GM19452 (cell line): Measurements from ENCODE around the gene LARP4B.

Experiments used
- ATAC-seq: cut with Tn5 transposase; IDR thresholded peaks from one replicate; pipeline ENCODE4 v1.9.1; 2021; ENCODE audit not compliant: unreplicated experiment

LARP4B gene

DNA sequence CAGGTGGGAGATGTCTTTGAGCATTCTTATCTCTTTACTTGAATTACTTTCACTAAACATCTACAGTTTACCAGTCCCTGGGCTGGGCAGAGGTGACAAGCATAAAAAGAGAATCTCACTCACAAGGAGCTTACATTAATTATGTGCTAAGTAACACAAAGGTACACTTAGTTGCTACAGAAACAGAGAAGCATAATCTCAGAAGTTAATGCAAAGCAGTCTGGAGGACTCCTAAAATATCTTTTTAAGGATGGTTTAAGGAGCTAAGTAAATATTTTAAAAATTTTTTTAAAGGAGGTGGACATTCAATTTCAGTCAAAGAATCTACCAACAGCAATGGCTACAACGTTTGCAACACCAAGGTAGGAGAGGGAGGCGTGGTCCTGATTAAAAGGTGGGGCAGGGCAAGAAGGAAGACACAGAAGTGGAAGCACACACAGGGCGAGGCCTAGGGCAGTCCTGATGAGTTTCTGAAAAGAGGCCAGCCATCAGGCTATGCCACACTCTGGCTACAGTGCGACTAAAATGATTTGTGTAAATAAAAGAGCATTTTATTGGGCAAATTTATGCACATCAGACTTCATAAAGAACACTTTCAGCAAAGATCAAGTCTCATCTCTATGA, 5.3 kb downstream of the LARP4B start:
- no peak for ATAC-seq

DNA sequence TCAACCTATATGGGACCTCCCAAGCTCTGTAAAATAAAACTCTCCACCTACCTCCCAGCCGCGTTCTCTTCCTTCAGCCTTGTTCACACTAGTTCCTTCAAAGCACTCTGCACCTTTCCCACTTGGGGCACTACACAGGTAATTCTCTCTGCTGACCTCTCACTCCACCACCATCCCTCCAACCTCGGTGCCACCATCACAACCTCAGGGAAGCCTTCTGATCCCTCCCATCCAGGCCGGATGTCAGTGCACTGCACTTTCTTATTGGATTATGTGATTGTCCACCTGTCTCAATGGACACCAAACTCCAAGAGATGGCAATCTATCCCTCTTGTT, 7.0 kb downstream of the LARP4B start:
- ATAC-seq, result no peak

- ATAC-seq, result no peak
These were observed 7.5 kb downstream of the LARP4B start for GRCh38 chr10:923844-924523.

DNA sequence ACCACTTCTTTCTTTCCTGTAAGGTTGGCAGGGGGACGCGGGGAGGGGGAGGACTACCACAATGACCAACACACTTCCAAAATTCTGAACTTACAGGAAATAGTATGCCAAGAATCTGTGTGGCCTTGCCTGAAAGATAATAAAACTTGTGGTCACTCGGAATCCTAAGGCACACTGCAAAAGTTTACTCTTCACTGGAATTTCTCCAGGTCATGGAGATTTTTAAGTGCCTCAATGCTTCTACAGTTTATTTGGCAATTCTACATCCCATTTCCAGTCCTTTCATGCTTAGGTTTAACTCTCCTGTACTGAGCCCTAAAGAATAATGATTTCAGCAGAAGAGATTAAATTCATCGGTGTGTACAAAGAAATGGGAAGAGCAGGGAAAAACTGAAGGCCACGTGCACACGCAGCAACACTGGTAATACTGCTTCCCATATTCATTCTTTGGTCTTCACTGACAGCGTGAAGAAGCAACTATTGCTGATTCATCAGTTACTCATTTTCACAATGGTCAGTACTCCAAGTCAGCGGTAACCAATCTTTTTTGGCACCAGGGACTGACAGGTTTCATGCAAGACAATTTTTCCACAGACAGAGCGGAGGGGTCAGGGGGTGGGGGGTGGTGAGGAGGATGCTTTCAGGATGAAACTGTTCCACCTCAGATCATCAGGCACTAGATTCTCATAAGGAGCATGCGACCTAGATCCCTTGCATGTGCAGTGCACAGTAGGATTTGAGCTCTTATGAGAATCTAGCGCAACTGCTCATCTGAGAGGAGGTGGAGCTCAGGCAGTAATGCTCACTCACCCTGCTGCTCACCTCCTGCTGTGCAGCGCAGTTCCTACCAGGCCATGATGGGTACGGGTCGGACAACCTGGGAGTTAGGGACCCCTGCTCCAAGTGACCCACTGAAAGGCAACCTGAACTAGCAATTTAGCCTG, 9.8 kb downstream of the LARP4B start:
- no peak for ATAC-seq

- ATAC-seq, result no peak
These were observed 11.1 kb downstream of the LARP4B start for GRCh38 chr10:920450-920849.

DNA sequence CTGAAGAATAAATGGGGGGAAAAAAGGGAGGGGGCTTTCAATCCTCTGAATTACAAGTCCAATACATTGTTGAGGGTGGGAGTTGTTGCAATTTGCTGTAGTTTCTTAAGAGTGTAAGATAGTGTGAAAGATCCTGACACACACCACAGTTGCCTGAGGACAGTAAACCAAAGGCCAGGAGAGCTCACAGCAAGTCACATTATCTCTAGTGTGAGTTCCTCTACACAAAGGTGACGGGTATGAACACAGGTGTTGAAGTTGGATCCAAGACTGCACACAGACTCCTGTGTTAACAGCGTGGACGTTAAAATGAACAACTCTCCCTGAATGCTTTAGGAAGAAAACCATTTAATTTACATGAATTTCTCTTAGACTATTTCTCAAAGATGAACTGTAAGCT, 12.0 kb downstream of the LARP4B start:
- ATAC-seq, result no peak

- no peak for ATAC-seq
These were observed 13.5 kb downstream of the LARP4B start for GRCh38 chr10:917999-918398.

- ATAC-seq, result no peak
These were observed 14.1 kb downstream of the LARP4B start for GRCh38 chr10:917416-917720.

- no peak for ATAC-seq
These were observed 14.6 kb downstream of the LARP4B start for GRCh38 chr10:916716-917415.

DNA sequence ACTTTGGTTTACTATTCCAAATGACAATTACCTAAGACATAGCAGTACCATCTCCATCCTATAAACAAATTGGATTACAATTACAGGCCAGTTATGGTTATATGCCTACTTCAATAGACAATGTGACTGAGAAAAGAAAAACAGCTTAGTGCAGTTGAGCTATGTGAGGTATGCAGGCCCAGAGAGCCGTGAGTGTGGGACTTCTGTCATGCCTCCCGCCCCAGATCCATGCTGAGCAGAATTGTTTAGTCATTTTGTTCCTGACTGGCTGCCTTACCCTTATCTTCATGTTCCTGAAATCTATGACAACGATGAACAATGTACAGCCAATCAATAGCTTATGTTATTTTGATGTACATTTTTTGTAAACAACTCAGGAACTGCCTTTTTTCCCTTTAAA, 21.7 kb downstream of the LARP4B start:
- no peak for ATAC-seq

GRCh38 chr10:905972-906371, 25.5 kb downstream of the LARP4B start:
- no peak for ATAC-seq

- no peak for ATAC-seq
These were observed 26.0 kb downstream of the LARP4B start for GRCh38 chr10:905503-905902.

- ATAC-seq, result no peak
These were observed 27.1 kb downstream of the LARP4B start for GRCh38 chr10:904403-904802.

DNA sequence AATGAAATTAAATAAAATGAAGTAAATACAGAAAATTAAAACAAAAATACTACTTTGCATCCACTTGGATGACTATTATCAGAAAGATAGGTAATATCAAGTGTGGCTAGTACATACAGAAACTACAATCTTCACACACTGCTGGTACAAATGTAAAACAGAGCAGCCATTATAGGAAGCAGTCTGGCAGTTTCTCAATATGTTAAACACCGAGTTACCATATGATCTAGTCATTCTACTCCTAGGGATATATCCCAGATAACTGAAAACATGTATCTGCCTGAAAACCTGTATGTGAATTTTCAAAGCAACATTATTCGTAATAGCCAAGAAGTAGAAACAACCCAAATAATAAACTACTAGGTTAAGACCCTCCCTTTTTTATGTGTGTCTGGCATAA, 33.4 kb downstream of the LARP4B start:
- no peak for ATAC-seq

DNA sequence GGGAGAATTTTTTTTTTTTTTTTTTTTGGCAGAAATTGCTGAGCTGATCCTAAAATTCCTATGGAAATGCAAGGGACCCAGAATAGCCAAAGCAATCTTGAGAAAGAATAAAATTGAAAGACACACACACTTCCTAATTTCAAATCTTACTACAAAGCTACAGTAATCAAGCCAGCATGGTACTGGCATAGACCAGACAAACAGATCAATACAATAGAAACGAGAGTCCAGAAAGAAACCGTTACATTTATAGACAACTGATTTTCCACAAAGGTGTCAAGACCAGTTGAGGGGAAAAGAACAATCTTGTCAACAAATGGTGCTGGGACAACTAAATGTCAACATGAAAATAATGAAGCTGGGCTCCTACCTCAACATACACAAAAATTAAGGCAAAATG, 34.5 kb downstream of the LARP4B start:
- no peak for ATAC-seq

DNA sequence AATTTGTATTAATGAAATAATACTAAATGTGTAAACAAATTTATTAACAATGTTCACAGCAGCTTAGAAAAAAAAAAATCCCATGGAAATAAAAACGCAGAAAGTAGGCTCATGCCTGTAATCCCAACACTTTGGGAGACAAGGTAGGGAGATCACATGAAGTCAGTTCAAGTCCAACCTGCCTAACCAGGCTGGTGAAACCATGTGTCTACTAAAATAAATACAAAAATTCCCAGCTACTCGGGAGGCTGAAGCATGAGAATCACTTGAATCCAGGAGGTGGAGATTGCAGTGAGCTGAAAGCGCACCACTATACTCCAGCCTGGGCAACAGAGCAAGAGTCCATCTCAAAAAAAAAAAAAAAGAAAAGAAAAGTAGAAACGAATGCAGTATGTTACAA, 36.2 kb downstream of the LARP4B start:
- no peak for ATAC-seq

GRCh38 chr10:878895-879294, 52.6 kb downstream of the LARP4B start:
- no peak for ATAC-seq

- no peak for ATAC-seq
These were observed 53.2 kb downstream of the LARP4B start for GRCh38 chr10:878333-878759.

GRCh38 chr10:876438-876837, 55.1 kb downstream of the LARP4B start:
- ATAC-seq, result no peak

- ATAC-seq, result no peak
These were observed 58.5 kb downstream of the LARP4B start for GRCh38 chr10:873020-873419.

DNA sequence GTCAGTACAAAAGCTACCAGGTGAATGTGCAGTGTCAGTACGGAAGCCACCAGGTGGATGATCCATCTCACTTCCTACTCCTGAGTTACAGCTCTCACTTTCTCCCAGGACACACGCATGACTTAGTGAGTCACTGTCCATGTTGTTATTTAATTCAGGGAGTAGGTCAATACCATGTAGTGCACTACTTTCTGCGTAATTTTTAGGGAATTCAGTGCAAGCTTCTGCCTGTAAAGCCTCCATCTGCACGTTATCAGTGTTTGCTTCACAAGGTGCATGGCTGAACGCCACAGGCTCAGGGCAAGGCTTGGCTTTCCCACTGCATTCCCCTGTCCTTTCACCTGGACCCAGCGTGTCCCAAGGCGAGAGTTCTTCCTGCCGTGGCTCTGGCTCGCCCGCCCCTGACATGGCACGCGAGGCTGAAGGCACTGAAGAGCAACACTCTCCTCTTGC, 59.5 kb downstream of the LARP4B start:
- no peak for ATAC-seq
